Naive thymus-derived CD8-positive, alpha-beta T cell (primary cell): ENCODE results near the gene DACT2. TPM values are rescaled to one million over a fixed set of nuclear protein-coding genes. Genes with fewer than 3 reads are reported as not detected.

Source experiments
- ATAC-seq, 2 donors: fragments of 150-1000 bp; cut with Tn5 transposase in 1 of 2; sonication (Bioruptor Pico), chemical (Tn5 transposase) in 1 of 2; 1 replicate in 1 of 2; 2 replicates in 1 of 2; pipeline ENCODE4 v1.10.0; 2021; ENCODE audit warnings: mild to moderate bottlenecking in 2 of 2, moderate library complexity in 2 of 2
- POLR2A ChIA-PET: fragments of 350-600 bp; sonication (Branson Sonifier 250); formaldehyde crosslinking; loops from one replicate; lab custom pipeline; 2021; ENCODE audit warnings: antibody characterized with exemption; lab: Charles Lee
- DNase-seq, 10 donors: peaks; one replicate each; pipeline versions ENCODE4 v3.0.0 to v3.0.0-alpha.2; 2020 to 2022
- H3K27ac Mint-ChIP-seq, 10 donors: one replicate each; pipeline ENCODE4 v1.8.0; 2020 to 2022; ENCODE audit warnings: mild to moderate bottlenecking in 10 of 10, mixed read lengths in 10 of 10, moderate library complexity in 4 of 10, inconsistent platforms in 1 of 10
- H3K27me3 Mint-ChIP-seq, 5 donors: one replicate each; pipeline ENCODE4 v1.8.0; 2021 to 2022; ENCODE audit warnings: mixed read lengths in 5 of 5
- H3K36me3 Mint-ChIP-seq, 3 donors: one replicate each; pipeline ENCODE4 v1.8.0; 2020 to 2022; ENCODE audit warnings: mixed read lengths in 3 of 3, mild to moderate bottlenecking in 2 of 3, inconsistent platforms in 1 of 3
- H3K4me1 Mint-ChIP-seq, 4 donors: one replicate each; pipeline ENCODE4 v1.8.0; 2021 to 2022; ENCODE audit warnings: mixed read lengths in 4 of 4
- H3K4me3 Mint-ChIP-seq, 10 donors: one replicate each; pipeline ENCODE4 v1.8.0; 2020 to 2022; ENCODE audit warnings: mild to moderate bottlenecking in 10 of 10, mixed read lengths in 10 of 10, moderate library complexity in 6 of 10, inconsistent platforms in 1 of 10
- H3K9me3 Mint-ChIP-seq, 9 donors: one replicate each; pipeline ENCODE4 v1.8.0; 2020 to 2022; ENCODE audit warnings: mixed read lengths in 9 of 9, mild to moderate bottlenecking in 3 of 9, inconsistent platforms in 1 of 9, moderate library complexity in 1 of 9
- polyA plus RNA-seq, 3 donors: library from polyadenylated mRNA; unstranded; fragments of 300-500 nt; fragmentation: Illumina TruSeq; gene quantifications; one replicate each; pipeline ENCODE4 v1.2.3, GENCODE V29; 2021
- total RNA-seq, 8 experiments: library from RNA in 2 of 8; stranded (reverse) in 2 of 8; gene quantifications; one replicate each; pipeline ENCODE4 v1.2.3 and lab custom pipeline; 2021 to 2026

The DACT2 gene
- total and polyA plus RNA-seq, 5 experiments from 2014 or later, result not detected

DNA sequence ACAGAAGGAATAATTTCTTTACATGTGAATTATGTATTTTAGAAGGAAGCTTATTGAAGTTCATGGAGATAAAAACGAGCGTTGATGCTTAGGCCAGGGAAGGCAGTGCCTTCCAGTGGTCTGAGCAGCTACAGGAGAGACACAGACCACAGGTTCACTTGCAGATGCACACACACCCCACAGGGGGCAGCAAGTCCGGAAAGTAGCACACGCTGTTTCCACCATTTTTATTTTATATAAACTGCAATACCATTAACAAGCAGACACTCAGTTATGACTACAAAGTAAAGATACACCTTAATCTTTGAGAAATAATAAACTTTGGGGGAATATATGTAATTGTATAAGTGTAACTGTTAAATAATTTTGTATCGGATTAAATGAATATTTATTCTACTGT, 13.5 kb upstream of the DACT2 start:
- Mint-ChIP-seq H3K27ac (no peak overlapping the region), H3K4me1 (no peaks in the 10 kb centered on the region), H3K36me3 (no peaks in the 10 kb centered on the region), H3K9me3 (peaks cover 0 to 4% (median 0%) of the 10 kb centered on the region in 9 donors), H3K27me3 (peaks cover 10 to 55% (median 24%) of the 10 kb centered on the region in 5 donors), H3K4me3 (no peak overlapping the region)
- POLR2A ChIA-PET, result no interaction called here
- ATAC-seq, result no peak
- no peak for DNase-seq

DNA sequence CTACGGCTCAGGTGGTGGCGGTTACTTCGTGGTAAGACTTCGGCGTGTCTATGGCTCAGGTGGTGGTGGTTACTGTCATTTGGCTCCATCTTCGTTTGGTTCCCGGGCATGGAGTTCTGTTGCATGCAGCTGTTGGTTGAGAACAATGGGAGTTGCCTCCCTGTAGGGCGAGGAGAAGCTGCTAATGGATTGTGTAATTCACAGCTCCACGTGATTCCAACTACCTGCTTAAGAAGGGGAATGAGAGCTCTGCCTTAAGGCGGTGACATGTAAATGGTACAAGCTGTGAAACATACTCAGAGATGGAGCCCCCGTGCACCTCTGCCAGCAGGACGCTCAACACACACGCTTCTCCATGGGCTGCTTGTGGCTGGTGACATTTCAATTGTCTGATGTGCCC, 12.4 kb upstream of the DACT2 start:
- Mint-ChIP-seq H3K27me3 (peaks cover 17 to 65% (median 29%) of the 10 kb centered on the region in 5 donors), H3K4me1 (no peaks in the 10 kb centered on the region), H3K9me3 (peaks cover 0 to 4% (median 0%) of the 10 kb centered on the region in 9 donors), H3K36me3 (peaks cover 0 to 3% (median 0%) of the 10 kb centered on the region in 3 donors), H3K4me3 (no peak overlapping the region), H3K27ac (no peak overlapping the region)
- DNase-seq (no peak), ATAC-seq (no peak)
- POLR2A ChIA-PET, result no interaction called here

DNA sequence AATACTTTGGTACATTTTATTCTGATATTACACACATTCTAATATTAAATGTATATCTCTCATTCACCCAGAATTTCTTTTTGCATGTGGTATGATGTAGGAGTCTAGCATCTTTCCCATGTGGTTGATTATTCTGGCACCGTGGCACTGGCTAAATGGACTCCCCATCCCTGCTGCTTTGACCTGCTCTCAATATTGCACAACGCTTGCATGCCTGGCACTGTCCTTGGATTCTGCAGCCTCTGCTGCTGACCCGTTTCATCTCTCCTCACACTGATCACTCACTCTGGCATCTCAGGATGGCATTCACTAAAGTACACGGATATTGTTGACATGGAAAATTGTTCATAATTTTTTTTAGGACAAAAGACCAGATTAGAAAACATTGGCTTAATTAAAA, 11.5 kb upstream of the DACT2 start:
- no peaks in the 10 kb centered on the region for H3K4me1 Mint-ChIP-seq
- ATAC-seq (no peak), DNase-seq (no peak)
- peaks cover 0 to 8% (median 0%) of the 10 kb centered on the region in 3 donors for H3K36me3 Mint-ChIP-seq
- POLR2A ChIA-PET, result no interaction called here
- no peak overlapping the region for H3K4me3 Mint-ChIP-seq
- H3K27ac Mint-ChIP-seq, result no peak overlapping the region
- peaks cover 24 to 74% (median 28%) of the 10 kb centered on the region in 5 donors for H3K27me3 Mint-ChIP-seq
- H3K9me3 Mint-ChIP-seq, result peaks cover 0 to 4% (median 0%) of the 10 kb centered on the region in 9 donors

DNA sequence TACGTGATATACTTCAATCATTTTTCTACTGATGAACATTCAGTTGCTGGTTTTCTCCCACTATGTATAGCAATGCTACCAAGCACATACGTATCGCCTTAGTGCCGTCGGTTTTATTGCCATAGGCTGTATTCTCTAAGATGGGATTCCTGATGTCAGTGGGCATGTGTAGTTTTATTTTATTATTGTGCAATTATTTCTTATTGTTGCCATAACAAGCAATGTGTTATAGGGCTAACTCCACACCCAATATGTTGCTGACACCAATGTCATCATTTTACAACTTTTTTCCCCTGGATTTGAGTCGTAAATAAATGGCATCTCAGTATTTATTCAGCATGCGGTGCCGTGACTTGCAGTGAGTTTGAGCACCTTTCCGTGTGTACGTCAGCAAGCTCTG, 10.8 kb upstream of the DACT2 start:
- POLR2A ChIA-PET, result no interaction called here
- H3K27me3 Mint-ChIP-seq, result peaks cover 30 to 80% (median 33%) of the 10 kb centered on the region in 5 donors
- ATAC-seq (no peak), DNase-seq (no peak)
- H3K4me1 Mint-ChIP-seq, result no peaks in the 10 kb centered on the region
- peaks cover 0 to 4% (median 0%) of the 10 kb centered on the region in 9 donors for H3K9me3 Mint-ChIP-seq
- H3K36me3 Mint-ChIP-seq, result peaks cover 0 to 8% (median 0%) of the 10 kb centered on the region in 3 donors
- H3K27ac Mint-ChIP-seq, result no peak overlapping the region
- H3K4me3 Mint-ChIP-seq, result no peak overlapping the region

DNA sequence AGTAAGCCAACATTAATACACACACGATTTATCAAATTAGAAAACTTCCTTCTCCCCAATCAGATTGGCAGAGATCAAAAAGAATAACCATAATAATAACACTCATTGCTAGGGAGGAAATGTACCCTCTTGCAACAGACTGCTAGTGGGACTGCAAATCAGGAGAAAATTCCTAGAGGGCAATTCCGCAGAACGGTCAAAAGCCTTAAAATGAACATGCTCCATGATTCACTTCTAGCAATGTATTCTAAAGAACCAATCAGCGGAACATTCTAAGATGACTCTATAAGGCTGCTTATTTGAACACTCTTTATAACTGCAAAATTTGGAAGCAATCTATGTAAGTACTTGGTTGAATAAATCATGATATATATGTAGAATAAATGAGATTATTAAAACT, 8.5 kb upstream of the DACT2 start:
- no peak overlapping the region for H3K4me3 Mint-ChIP-seq
- H3K27me3 Mint-ChIP-seq, result peaks cover 31 to 91% (median 39%) of the 10 kb centered on the region in 5 donors
- H3K36me3 Mint-ChIP-seq, result peaks cover 0 to 8% (median 0%) of the 10 kb centered on the region in 3 donors
- H3K27ac Mint-ChIP-seq, result no peak overlapping the region
- ATAC-seq (no peak), DNase-seq (no peak)
- H3K9me3 Mint-ChIP-seq, result peaks cover 0 to 6% (median 0%) of the 10 kb centered on the region in 9 donors
- POLR2A ChIA-PET, result no interaction called here
- H3K4me1 Mint-ChIP-seq, result no peaks in the 10 kb centered on the region

DNA sequence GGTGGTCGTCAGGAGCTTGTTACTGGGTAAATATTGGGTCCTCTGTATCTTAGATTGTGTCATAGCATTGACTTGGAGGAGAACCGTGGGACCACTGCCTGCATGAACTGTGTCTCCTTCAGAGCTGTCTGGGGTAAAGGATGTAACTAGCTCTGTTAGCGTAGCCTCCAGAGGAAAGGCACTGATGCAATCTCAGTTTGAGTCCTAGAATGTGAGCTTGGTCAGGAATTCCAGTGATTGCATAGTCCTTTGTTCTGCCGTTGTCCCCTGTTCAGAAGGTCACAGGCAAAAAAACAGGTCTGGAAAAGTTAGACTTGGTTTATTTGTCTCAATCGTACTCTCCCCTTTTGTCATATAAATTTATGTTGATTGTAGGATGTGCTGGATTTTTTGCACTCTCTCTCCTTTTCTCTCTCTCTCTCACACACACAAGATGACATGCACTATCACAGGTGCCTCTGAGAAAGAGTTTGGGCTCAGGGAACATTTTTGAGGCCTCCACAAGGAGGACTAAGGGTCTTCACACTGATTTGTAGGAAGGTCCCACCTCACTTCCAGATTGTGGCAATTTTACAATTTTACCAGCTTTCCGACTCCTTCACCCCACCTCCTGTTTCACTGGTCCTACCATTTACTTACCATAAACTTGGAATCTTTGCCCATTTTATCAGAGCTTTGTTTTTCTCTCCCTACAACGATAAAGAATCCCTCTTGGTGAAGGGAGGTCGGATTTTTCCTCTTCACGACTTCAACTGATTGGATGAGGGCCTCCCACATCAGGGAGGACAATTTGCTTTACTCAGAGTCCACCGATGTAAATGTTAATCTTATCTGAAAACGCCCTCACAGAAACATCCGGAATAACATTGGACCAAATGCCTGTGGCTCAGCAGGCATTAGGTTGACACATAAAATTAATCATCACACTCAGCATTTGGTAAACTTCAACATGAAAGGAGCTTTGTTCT, 7.0 kb upstream of the DACT2 start:
- POLR2A ChIA-PET, result no interaction called here

DNA sequence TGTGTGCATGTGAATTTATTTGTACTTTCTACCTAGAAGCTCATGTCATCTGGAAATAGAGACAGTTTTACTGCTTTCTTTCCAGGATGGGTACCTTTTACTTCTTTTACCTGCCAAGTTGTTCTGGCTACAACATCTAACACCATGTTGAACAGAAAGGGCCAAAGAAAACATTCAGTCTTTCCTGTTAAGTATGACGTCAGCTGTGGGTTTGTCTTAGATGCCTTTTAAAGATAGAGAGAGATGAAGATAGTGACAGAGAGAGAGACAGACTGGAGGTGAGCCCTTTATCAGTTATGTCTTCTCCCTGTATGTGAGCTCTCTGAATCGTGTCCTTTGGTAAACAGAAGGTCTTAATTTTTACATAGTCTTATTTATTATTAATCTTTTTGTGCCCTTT, 3.4 kb upstream of the DACT2 start:
- Mint-ChIP-seq H3K4me3 (no peak overlapping the region), H3K36me3 (peaks cover 0 to 24% (median 0%) of the 10 kb centered on the region in 3 donors), H3K4me1 (peaks cover 0 to 4% (median 0%) of the 10 kb centered on the region in 4 donors), H3K27ac (no peak overlapping the region), H3K27me3 (peaks cover 33 to 69% (median 48%) of the 10 kb centered on the region in 5 donors), H3K9me3 (peaks cover 0 to 13% (median 3%) of the 10 kb centered on the region in 9 donors)
- POLR2A ChIA-PET, result no interaction called here
- DNase-seq, result no peak
- ATAC-seq, result no peak

More for the DNA sequence above, 7.0 kb upstream of the DACT2 start:
- peaks cover 32 to 83% (median 39%) of the 10 kb centered on the region in 5 donors for H3K27me3 Mint-ChIP-seq
- peaks cover 0 to 7% (median 1%) of the 10 kb centered on the region in 9 donors for H3K9me3 Mint-ChIP-seq
- DNase-seq (no peak), ATAC-seq (no peak)
- peaks cover 0 to 14% (median 0%) of the 10 kb centered on the region in 3 donors for H3K36me3 Mint-ChIP-seq
- peak overlapping the region in 1 of 10 donors; percentile 51 for H3K27ac Mint-ChIP-seq
- no peaks in the 10 kb centered on the region for H3K4me1 Mint-ChIP-seq
- H3K4me3 Mint-ChIP-seq, result no peak overlapping the region

DNA sequence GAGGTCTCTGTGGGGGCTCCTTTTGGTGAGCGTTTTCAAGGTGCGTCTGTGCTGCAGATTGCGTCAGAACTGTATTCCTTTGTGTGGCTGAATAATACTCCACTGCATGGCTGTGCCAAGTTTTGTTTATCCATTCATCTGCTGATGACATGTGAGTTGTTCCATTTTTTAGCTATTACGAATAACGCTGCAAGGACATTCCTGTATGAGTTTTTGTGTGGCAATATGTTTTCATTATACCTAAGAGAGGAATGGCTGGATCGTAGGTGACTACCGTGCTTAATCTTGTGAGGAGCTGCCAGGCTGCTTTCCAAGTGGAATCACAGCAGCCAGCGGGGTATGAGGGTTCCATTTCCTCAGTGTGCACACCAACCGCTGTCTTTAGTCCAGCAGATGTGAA, 1.1 kb upstream of the DACT2 start:
- H3K27me3 Mint-ChIP-seq, result peaks cover 25 to 47% (median 34%) of the 10 kb centered on the region in 5 donors
- POLR2A ChIA-PET, result no interaction called here
- no peak overlapping the region for H3K27ac Mint-ChIP-seq

DNA sequence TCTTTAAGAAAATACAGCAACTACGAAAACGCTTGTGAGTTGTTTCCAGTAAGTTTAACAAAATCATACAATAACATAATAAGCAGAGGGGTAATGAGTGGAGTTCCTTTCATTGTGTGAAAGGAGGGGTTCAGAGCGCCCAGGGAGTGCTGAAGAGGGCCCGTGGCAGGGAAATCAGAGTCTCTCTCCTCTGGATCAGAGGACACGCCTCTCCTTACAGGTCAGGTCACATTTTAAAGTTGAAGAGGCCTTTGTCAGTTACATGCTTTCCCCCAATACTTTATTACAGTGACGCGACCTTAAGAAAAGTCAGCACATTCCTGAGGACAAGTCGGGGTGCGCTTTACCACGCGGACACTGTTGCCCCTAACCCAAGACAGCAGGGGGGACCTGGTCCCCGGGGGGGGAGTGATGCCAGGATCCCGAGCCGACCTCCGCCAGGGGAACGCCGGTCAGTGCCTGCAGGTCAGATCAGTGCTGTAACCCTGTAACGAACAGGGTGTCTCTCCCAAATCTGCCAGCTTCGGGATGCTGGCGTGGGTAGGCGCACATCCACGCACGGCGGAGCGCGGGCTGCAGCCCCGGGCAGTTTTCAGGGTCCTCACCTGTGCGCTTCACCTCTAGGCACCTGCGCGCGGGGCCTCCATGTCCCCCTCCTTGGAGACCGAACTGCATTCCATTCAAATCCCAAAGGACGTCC, 848 bp downstream of the DACT2 start:
- H3K9me3 Mint-ChIP-seq, result peaks cover 0 to 13% (median 3%) of the 10 kb centered on the region in 9 donors

More for the DNA sequence above, 1.1 kb upstream of the DACT2 start:
- DNase-seq (no peak), ATAC-seq (no peak)
- H3K9me3 Mint-ChIP-seq, result peaks cover 0 to 13% (median 3%) of the 10 kb centered on the region in 9 donors
- no peak overlapping the region for H3K4me3 Mint-ChIP-seq
- peaks cover 0 to 17% (median 0%) of the 10 kb centered on the region in 3 donors for H3K36me3 Mint-ChIP-seq
- peaks cover 0 to 4% (median 0%) of the 10 kb centered on the region in 4 donors for H3K4me1 Mint-ChIP-seq

DNA sequence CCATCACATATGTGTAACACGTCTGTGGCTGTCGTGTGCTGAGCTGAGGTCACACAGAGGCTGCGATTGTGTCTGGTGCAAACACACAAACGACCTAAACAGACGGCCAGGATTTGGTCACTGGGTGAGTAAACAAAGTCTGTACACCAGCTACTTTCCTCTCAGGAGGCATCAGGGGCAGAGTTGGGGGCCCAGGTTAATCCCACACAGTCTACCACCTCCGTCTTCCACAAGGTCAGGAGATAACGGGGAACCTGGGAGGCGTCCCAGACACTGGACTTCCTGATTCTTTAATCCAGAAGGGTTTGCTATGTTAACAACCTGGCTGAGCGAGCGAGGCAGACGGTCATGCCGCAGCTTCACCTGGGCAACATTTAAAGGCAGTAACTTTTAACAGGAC, 1.5 kb downstream of the DACT2 start:
- POLR2A ChIA-PET, result no interaction called here
- ATAC-seq (no peak), DNase-seq (no peak)
- Mint-ChIP-seq H3K36me3 (peaks cover 0 to 17% (median 0%) of the 10 kb centered on the region in 3 donors), H3K9me3 (peaks cover 0 to 13% (median 3%) of the 10 kb centered on the region in 9 donors), H3K4me3 (no peak overlapping the region), H3K27ac (no peak overlapping the region), H3K27me3 (peaks cover 18 to 55% (median 38%) of the 10 kb centered on the region in 5 donors), H3K4me1 (peaks cover 0 to 4% (median 0%) of the 10 kb centered on the region in 4 donors)

More for the DNA sequence above, 848 bp downstream of the DACT2 start:
- H3K27me3 Mint-ChIP-seq, result peaks cover 18 to 51% (median 37%) of the 10 kb centered on the region in 5 donors
- peak overlapping the region in 1 of 10 donors; percentile 1 for H3K4me3 Mint-ChIP-seq
- no peak for DNase-seq
- no peak for ATAC-seq
- POLR2A ChIA-PET, result no interaction called here
- peaks cover 0 to 4% (median 0%) of the 10 kb centered on the region in 4 donors for H3K4me1 Mint-ChIP-seq
- H3K27ac Mint-ChIP-seq, result no peak overlapping the region
- H3K36me3 Mint-ChIP-seq, result peaks cover 0 to 17% (median 0%) of the 10 kb centered on the region in 3 donors

DNA sequence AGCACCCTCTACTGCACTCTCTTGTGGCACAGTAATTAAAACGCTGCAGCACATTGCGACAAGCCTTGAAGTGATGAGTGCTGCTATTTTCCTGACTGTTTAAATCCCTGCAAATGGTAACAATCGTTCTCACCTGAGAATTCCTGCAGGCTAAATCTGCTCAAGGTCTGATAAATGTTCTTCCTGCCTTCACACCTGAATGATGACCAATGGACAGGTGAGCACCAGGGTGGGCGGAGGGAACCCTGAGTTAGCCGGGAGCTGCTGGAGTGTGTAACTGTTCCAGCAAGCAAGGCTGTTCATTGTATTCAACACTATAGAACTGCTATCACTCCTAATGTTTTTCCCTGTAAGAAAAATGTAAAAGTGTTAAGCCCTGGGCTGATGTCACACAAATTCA, 4.0 kb downstream of the DACT2 start:
- Mint-ChIP-seq H3K27me3 (peaks cover 9 to 43% (median 35%) of the 10 kb centered on the region in 5 donors), H3K9me3 (peaks cover 0 to under 1% (median 0%) of the 10 kb centered on the region in 9 donors), H3K36me3 (peaks cover 0 to under 1% (median 0%) of the 10 kb centered on the region in 3 donors), H3K27ac (no peak overlapping the region), H3K4me1 (peaks cover 0 to 4% (median 0%) of the 10 kb centered on the region in 4 donors), H3K4me3 (no peak overlapping the region)
- DNase-seq (no peak), ATAC-seq (no peak)
- POLR2A ChIA-PET, result no interaction called here

DNA sequence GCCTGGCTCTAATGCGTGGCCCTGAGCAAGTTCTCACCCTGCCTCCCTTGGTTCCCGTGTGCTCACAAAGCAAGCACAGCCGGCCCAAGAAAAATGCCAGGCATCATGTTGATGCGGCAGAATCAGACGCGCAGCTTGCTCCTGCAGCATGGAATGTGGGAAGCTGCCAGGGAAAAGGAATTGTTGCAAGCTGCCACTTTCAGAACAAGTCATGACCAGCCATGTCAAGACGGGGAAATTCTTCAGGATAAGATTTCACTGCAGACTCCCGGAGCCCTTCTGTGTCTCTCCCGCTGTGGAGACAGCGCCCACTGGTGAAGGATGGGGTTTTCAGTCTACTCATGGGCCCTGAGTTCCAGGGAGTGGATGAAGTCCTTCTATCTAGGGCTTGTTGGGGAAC, 4.6 kb downstream of the DACT2 start:
- no peaks in the 10 kb centered on the region for H3K9me3 Mint-ChIP-seq
- DNase-seq, result no peak
- H3K4me3 Mint-ChIP-seq, result no peak overlapping the region
- ATAC-seq, result no peak
- H3K4me1 Mint-ChIP-seq, result peaks cover 0 to 4% (median 0%) of the 10 kb centered on the region in 4 donors
- H3K36me3 Mint-ChIP-seq, result no peaks in the 10 kb centered on the region
- no peak overlapping the region for H3K27ac Mint-ChIP-seq
- H3K27me3 Mint-ChIP-seq, result peaks cover 8 to 39% (median 32%) of the 10 kb centered on the region in 5 donors
- POLR2A ChIA-PET, result no interaction called here
